Stimulated activated CD8-positive, alpha-beta memory T cell treated with anti-CD3 and anti-CD28 coated beads, Interleukin-4, amount 100 ng/mL, for 24 hours (primary cell): ENCODE results near the gene CSH2.

ENCODE experiments used
- DNase-seq: peaks from one replicate; pipeline ENCODE4 v3.0.0-alpha.2; 2020; ENCODE audit warnings: low read depth

The CSH2 gene

GRCh38 chr17:63834431-63835166 lies 38.9 kb downstream of the CSH2 start:
- peak; percentile 44 for DNase-seq

- DNase-seq: no peak
These were observed 39.6 kb downstream of the CSH2 start for GRCh38 chr17:63833741-63834373.

DNA sequence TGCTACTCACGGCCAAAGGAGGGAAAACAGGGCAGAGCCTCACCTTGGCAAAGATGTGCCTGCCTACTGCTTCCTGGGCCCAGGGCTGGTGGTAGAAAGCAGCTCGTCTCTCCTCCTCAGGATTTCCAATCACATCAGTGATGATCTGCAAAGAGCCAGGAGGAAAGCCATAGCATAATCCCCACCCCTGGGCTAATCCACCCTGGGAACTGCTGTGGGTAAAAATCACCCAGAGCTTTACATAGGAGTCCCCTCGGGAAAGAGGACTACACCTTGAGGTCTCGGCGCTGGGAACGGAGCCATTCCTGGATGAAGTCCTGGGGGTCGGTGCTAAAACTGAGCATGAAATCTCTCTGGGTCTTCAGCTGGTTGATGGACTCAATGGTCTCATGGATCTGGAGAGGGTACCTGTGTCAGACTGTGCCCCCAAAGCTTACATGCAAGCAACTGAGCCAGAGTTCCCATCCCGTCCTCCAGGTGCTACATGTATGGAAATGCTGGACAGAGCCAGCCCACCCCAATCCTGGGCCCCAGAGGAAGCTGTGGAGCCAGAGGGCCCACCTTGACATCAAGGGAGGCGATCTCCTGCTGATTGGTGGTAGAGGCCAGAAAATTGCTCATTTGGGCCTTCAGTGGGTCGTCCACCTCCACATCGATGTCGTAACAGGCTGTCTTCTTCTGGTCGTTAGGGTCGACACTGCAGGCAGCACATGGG lies 40.3 kb downstream of the CSH2 start:
- no peak for DNase-seq

DNA sequence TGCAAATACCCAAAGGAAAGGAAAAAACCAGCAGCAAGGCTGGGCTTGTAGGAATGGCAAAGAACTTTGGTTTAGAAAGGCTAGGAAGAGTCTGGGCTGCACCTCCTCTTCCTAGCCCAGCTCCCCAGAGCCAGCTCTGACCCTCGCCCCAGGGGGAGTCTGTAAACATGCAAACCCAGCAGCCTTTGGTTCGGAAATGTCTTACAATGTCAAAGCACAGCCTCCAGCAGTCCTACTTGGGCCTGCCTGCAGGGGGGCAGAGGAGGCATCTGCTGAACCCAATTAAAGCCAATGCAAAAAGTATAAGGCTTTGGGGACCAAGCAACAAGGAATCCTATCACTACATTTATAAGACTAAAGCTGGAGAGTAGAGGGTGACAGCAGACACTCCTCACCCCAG lies 41.0 kb downstream of the CSH2 start:
- DNase-seq: no peak

DNA sequence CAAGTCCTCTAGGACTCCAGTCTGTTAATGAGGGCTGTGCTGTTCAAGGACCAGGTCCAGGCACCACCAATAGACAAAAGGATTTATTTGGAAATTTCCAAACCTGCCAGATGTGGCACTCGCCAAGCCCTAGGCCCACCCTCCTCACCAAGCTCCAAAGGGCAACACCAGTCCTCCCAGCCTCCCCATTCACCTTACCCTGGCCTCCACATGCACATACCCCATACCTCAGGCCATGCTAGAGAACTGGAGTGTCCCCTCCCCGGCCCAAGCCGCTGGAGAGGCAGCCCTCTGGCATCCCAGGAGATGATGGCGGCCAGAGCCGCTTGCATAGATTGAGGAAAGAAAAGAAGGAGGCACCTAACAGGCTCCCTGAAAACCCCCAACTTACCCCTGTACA lies 41.5 kb downstream of the CSH2 start:
- no peak for DNase-seq

DNA sequence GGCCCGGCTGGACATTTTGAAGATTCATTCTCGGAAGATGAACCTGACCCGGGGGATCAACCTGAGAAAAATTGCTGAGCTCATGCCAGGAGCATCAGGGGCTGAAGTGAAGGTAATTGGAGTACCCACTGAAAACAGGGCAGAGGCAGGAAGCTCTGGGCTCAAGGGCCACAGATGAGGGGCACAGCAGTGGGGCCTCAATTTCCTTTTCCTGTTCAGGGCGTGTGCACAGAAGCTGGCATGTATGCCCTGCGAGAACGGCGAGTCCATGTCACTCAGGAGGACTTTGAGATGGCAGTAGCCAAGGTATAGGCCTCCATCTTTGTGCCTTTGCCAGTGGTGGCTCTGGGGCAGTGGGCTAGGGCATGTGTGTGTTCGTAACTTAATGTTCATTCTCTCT lies 42.0 kb downstream of the CSH2 start:
- DNase-seq: no peak

- DNase-seq: no peak
These were observed 42.5 kb downstream of the CSH2 start for GRCh38 chr17:63830904-63831491.

DNA sequence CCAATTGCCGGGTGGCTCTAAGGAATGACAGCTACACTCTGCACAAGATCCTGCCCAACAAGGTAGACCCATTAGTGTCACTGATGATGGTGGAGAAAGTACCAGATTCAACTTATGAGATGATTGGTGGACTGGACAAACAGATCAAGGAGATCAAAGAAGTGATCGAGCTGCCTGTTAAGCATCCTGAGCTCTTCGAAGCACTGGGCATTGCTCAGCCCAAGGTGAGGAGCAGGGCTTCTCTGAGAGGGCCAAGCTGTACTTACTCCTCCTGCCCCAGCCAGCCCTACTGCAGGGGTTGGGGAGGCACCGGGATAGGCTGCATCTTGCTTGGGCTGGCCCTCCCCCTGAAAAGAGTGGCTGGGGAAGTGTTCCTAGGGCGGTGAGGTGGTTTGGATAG lies 43.2 kb downstream of the CSH2 start:
- no peak for DNase-seq

DNA sequence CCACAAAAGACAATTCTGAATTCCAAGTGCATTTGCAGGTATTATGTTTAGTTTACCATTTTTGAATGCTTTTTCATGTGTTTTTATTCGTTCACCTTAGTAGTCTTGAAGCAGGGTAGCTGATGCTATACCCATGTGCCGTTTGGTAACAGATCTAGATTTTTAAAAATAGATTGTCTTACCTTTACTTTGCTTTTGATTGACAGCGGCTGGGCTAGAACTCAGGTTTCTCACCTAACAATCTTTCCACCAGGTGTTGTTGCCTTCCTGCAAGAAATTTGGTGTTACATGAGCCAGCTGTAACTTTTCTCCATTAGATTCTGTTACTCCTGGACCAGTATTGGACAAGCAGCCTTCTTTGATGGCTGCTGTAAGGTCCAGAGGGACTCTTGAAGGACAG lies 44.5 kb downstream of the CSH2 start:
- DNase-seq: no peak

DNA sequence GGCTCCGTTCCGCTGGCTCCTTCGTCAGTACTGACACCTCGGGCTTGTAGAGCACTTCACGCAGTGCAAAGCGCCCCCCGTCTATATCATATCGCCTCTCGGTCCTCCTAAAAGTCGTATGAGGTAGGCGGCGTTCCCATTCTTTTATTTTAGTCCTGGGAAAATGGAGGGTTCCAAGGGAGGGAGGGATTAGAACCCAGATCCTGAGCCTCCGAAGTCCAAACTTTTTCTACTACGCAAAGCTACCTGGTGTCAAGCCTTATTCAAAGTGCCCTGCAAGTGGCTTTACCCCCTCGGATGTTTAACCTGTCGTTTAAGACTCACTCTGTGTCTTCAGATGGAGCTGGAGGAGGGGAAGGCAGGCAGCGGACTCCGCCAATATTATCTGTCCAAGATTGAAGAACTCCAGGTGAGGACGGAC lies 45.7 kb downstream of the CSH2 start:
- no peak for DNase-seq

GRCh38 chr17:63827002-63827800 lies 46.3 kb downstream of the CSH2 start, which contains the start of the genes FTSJ3 and PSMC5:
FTSJ3 (minus strand) TSS chr17:63827663; CDS start chr17:63826902, 761 bp downstream.
PSMC5 (plus strand) TSS chr17:63827431; CDS start chr17:63827491, 60 bp downstream.
- DNase-seq: peak; percentile 91

DNA sequence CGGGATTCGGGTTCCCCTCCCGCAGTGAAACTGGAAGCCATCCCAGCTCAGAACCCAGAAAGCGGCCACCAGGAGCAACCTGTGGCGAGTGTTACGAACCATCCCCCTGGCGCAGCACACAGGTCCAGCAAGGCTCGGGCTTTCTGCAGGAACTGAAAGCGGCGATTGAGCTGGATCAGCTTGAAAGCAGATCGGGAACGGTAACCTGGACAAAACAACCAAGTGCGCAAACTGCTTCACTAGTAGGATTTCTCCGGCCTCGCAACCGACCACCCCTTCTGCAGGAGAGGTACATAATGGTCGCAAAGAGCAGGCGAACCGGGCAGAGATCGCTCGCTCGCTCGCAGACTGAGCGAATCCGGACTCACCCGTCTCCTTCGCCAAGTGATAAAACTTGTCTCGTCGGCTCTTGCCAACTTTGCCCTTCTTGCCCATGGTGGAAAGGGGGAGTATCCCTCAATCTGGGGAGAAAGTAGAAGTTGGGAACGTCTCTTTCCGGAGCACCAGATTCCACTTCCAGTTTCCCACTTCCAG lies 46.9 kb downstream of the CSH2 start:
- DNase-seq: no peak

DNA sequence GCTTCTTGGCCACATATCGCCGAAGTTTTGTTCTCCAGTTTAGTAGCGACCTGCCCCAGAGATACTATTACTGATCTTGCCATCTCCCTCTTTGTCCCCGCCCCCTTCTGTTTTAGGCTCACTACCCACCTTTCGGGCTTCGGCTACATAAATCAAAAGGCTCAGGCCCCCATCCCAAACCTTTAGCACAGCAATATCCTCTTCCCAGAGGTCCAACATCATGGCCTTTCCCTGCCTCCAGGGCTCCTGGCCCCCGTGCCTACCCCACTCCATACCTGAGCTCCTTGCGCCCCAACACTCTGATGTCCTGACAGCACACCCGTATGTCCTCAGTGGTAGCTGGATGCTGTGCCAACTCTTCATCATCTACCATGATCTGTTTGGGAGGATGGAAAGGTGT lies 49.1 kb downstream of the CSH2 start:
- no peak for DNase-seq

DNA sequence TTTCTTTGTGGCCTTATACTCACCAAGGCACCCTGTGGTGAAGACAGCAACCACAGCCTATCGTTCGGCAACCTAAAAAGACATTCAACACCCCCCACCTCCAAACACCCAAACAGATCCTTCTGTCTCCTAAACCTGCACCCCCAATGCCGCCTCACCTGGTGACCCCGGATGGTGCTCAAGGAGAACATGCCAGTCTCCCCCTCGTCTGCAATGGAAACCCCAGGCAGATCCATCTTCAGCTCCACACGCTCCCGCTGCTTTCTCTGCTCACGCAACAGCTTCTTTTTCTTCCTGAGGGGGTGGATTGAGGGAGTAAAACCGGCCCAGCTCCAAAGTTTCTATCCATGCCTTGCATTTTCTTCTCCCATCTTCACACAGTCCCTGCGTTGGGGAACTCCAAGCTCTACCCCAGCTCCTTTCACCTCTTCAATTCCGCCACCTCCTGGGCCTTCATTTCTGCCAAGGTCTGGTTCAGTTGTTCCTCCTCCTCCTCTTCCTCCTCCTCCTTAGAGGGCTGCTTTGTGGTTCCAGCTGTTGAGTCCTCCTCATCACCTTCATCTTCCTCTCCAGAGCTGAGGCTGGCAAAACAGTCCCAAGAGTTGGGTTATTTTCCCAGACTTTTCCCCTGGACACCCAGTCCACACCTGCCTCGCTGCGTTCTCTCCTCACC lies 49.7 kb downstream of the CSH2 start:
- DNase-seq: no peak

DNA sequence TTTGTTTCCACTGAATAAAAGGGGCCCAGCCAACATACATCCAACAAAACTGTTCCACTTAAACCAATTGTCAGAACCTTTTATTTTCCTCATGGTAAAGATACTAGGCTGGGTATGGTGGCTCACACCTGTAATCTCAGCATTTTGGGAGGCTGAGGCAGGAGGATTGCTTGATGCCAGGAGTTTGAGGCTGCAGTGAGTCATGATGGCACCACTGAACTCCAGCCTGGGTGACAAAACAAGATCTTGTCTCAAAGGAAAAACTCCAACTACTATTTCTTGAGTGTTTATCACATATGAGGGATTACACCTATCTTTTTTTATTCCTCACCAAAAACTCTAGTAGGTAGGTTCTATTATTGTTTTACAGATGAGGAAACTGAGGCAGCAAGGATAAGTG lies 50.9 kb downstream of the CSH2 start:
- no peak for DNase-seq
